HG02981 (cell line): ENCODE results near the gene CCDC34.
A peak's percentile ranks its signal among the peaks of the same experiment; 100 is the strongest.

Experiments
- ATAC-seq: cut with Tn5 transposase; IDR thresholded peaks from one replicate; pipeline ENCODE4 v1.9.1; 2021; ENCODE audit warnings: mild to moderate bottlenecking, moderate library complexity; ENCODE audit not compliant: unreplicated experiment

The CCDC34 gene

DNA sequence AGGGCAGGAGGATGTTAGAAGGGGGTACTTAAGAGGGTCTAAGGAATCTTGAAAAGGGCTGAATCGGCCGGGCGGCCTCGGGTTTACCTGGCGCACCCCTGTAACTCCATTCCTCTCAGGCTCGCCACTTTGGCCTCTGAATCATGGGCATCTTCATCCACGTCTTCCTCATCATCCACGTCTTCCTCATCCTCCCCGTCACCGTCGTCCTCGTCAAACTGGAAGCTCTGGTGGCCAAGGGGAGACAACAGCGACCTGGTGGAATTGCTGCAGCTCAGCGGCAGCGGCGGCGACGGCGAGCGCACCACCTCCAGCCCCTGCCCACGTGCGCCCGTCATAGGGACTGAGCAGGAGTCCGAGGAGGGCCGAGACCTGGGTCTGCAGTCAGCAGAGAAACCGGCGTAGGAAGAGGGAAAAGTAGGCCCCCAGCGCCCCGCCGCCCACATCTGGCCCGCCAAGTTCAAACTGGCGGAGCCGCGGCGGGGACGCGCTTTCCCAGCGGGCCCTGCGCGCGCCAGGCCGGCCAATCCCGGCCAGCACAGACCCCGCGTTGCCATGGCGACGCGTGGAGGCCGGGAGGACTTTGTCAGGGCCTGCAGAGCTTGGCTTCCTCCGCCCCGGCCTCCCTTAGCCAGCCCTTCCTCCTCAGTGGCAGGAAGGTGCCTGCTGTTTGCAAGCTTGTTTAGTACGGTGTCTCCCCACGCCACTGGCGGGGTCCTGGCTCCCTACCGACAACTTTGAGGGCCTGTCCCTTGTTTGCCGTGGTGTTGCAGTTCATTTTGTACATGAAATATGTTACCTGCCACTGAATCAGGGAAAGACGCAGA, at the start of gene CCDC34:
Gene CCDC34 (minus strand): TSS at position 467 of the 827 bp plus-strand sequence. CDS start 21 bp downstream, at position 446.
- ATAC-seq, result peak; percentile 99

DNA sequence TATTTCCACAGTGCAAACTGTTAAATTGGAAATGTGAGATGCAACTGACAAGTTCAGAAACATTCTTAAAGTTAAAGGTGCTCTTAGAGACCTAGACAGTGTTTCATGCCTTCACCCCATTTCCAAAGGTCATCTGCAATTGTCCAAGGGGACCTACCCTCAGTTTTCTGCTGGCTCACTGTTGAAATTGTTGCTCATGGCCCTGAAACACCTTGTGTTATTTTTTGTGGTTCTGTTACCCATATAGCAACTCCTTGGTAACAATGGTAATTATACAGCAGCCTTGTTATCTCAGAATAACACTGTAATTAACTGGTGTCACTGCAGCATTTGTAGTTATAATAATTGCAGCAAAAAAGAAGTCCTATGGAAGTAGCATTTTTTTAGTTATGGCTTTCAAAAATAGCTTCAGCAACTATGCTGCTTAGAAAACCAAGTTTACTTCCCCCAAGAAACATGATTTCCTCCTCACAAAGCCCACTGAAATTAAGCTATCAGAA, 49.2 kb upstream of the CCDC34 start:
- ATAC-seq, result no peak

DNA sequence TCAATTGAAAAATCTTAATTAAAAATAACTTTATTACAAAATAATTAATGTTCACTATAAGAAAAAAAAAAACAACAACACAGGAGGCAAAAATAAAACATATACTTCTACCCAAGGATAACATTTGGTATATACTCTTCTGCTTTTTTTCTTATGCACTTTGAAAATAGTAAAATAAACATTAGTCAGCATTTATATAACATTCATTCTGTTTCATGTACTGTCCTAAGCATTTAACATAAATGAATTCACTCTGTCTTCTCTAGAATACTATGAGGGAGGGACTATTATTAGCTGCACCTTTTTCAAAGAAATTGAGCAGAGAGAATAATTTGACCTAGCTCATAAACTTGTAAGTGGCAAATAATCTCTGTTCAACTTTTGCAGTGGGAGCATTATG, 48.3 kb upstream of the CCDC34 start:
- ATAC-seq, result no peak

DNA sequence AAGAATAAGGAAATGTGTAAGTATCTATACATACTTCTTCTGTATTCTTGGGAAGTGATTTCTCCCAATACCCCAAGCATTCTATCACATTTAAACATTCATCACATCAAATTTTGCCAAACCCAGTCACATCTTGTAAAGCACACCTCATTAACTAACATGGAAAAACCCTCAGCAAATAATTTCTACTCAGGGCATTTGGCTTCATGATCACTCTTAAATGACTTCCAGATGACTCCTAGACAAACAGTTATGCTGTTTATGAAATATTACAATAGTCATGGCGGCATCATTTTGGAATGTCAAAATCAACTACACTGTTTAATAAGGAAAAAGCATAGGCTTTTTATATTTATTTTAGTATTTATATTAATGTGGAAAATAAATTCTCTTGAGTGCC, 47.3 kb upstream of the CCDC34 start:
- no peak for ATAC-seq

DNA sequence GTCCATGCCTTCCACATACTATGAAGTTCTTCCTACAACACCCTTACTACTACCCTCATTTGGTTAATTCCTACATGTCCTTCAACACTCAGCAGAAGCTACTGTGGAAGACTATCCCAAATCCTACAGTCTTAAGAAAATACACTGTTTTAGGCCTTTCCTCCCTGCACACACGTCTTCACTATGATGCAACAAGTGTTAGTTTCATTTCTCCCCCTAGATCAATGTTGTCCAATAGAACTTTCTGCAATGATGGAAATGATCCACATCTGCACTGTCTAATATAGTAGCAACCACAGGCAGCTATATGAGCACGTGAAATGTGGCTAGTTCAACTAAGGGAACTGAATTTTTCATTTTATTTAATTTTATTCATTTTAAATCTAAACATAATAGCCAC, 46.7 kb upstream of the CCDC34 start:
- ATAC-seq, result no peak

DNA sequence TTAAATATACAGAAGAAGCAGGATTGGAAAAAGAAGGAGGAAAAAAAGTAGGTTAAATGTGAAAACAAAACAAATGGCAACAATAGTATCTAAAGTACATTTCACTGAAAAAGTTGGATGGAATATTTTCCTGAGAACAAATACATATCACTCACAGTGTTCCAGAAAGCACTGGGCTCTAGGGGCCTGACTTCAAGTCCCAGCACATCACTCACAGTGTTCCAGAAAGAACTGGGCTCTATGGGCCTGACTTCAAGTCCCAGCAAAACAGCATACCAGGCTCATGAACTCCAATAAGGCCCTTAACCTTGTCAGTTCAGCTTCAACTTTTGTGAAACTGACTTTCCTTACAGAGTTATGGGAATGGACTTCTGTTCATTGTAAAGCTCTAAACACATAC, 46.0 kb upstream of the CCDC34 start:
- no peak for ATAC-seq

DNA sequence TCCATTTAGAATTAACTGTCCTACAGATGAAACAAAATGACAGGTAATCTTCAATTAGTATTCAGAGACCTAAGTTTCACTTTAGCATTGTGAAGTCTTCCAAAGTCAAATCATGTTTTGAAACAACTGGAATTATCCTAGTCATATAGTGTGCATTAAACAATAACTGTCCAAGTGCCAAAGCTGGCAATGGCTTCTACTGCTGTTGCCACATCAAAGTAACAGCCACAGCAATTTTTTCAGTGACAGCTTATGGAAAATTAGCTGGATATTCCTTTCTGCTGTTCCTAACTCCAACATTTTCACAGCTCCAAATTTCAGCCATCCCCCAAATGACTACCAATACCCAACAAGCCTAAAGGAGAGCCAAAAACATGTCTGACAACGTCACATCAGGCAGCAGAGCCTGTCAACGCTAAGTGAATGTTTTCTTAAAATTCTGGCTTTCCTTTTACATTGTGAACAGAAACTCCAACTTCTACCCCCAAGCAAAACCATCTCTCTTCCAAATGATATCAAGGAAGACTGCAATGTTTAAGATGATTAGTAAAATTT, 45.3 kb upstream of the CCDC34 start:
- no peak for ATAC-seq

- ATAC-seq, result no peak
Observed at GRCh38 chr11:27406498-27407354, 43.7 kb upstream of the CCDC34 start.

DNA sequence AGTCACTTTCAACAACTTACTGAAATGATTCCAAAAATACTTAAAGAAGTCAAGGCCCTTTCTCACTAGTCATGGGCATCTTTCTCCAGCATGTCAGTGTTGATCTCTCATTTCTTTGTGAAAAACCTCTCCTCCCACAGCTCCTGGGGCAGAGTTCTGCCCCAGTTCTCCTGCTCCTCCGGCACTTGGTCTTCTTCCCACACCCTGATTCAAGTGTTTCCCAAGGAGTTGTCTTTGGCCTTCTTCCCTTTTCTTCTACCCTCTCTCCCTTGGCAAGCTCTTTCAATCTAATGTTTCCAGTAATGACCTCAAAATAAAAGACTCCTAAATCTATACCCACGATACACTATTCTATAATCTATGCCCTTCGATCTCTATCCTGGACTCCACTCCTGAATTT, 42.1 kb upstream of the CCDC34 start:
- ATAC-seq, result no peak

- ATAC-seq, result no peak
Observed at GRCh38 chr11:27404427-27404826, 41.4 kb upstream of the CCDC34 start.

- no peak for ATAC-seq
Observed at GRCh38 chr11:27403195-27403594, 40.2 kb upstream of the CCDC34 start.

- no peak for ATAC-seq
Observed at GRCh38 chr11:27402450-27402849, 39.4 kb upstream of the CCDC34 start.

- no peak for ATAC-seq
Observed at GRCh38 chr11:27401833-27402316, 38.9 kb upstream of the CCDC34 start.

DNA sequence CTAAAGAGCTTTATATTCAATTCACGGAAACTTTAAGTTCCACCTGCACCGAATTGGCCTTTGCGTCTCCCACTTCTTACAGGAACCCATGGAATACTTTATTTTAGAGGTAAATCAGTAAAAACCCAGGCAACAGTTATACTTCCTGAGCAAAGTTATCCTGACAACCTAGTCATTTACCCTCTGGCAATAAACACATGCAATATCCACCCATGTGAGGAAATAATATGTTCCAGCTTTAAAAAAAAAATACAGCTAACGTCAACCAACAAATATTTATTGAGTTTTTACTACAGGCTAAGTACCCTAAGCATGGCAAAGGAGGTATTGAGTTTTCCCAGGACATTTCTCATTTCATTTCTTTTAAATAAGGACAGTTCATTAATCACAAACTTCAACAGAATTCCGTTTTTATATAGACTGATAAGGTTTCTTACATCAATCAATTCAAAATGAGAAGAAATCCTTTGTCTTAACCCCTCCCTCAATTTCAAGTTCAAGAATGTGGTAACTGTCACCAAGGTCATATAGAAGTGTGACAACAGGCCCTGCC, 38.3 kb upstream of the CCDC34 start:
- ATAC-seq, result no peak

- ATAC-seq, result no peak
Observed at GRCh38 chr11:27398400-27398770, 35.4 kb upstream of the CCDC34 start.

GRCh38 chr11:27397624-27398399, 34.8 kb upstream of the CCDC34 start:
- ATAC-seq, result no peak

DNA sequence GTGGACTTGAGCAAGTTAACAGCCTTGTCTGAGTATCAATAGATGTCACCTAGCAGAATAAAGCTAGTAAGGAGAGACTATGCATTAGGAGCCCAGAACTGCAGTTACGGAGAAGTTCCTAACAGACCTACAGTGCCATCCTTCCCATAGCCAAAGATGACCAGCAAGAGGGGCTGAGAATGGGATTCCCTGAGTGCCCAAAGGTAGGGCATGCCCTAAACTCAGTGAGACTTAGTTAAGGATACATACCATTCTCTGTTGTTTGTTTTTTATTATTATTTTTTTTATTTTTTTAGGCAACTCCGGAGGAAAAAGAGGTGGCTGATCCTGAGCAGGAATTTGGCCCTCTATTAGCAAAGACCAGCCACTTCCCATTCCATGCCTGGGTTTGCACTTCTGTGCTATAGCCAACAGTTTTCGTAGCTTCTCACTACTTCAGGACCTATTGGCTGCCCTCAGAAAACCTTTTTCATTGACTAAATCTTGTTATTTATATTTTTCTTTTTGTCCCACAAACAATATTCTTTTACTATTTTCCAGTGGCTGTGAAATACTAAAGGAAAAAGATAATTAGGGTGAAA, 33.3 kb upstream of the CCDC34 start:
- ATAC-seq, result no peak

DNA sequence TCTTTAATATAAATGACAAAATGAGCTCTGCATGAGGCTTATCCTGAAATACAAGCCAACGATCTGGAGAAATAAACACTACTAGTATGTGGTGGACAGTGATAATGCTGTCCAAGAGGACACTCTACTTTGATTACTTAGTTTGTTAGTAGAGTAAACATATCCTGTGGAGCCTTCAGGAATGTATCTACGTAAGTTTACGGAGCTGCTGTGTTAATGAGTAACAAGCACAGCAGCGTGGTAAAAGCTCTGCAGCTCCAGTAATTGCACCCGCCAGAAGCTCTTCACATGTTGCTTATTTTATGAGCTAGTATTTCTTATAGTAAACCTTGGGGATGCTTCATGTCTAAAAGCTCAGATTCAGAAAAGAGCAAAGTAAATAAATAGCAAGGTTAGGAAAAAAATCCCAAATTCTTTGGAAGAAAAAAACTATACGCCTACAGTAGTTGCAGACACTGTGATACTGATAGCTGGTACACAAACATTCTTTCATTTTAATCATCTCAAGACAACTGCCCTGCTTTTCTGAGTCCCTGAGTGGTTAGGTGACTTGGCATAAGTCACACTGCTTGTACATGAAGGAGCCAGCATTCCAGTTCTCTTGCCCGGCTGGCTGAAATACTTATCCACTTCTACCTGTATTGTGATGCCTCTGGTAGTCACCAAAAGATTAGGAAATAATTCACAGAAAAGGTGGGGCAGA, 32.7 kb upstream of the CCDC34 start:
- ATAC-seq, result no peak

DNA sequence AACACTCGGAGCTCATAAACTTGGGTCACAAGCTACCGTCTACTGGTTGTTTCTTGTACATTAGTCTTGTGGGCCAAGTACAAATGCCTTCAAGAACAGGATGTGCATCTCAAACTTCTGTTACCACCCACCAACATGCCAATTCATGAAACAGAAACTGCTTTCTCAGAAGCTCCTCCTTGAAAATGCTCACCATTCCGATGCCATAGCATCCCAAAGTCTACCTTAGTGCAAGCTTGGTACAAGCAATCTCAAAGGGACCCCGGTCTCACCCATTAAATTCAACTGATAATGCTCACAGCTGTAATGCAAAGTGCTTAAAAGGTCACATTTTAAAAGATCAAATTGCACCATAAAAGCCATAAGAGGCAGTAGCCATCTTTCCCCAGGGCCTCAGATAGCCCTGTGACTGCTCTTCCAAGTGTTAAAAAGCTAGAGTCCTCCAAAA, 31.8 kb upstream of the CCDC34 start:
- ATAC-seq, result no peak
